Tibial artery (tissue), 4 donors: Measurements from ENCODE around the gene MGAT4A.

Experiments used
- DNase-seq, 2 donors: peaks; one replicate each; pipeline ENCODE4 v3.0.0-alpha.2; 2019
- H3K27ac ChIP-seq, 2 donors: fragments of 200-600 bp; sonication (generic) in 1 of 2; 1 replicate in 1 of 2; 2 replicates in 1 of 2; pipeline ENCODE4 v1.5.1; 2018 to 2019; ENCODE audit warnings: mild to moderate bottlenecking in 1 of 2
- H3K27me3 ChIP-seq, 2 donors: fragments of 200-600 bp; sonication (generic) in 1 of 2; one replicate each; pipeline versions ENCODE4 v1.5.1 to v1.6.0; 2016 to 2019
- H3K36me3 ChIP-seq, 3 donors: fragments of 200-600 bp; sonication (generic) in 2 of 3; one replicate each; pipeline ENCODE4 v1.5.1; 2016 to 2019; ENCODE audit warnings: mild to moderate bottlenecking in 2 of 3
- H3K4me1 ChIP-seq, 4 donors: fragments of 200-600 bp; sonication (generic) in 2 of 4; 1 replicate in 3 of 4; 2 replicates in 1 of 4; pipeline ENCODE4 v1.5.1; 2016 to 2019
- H3K4me3 ChIP-seq, 2 donors: fragments of 200-600 bp; sonication (generic) in 1 of 2; 1 replicate in 1 of 2; 2 replicates in 1 of 2; pipeline ENCODE4 v1.5.1; 2018 to 2019; ENCODE audit warnings: mild to moderate bottlenecking in 2 of 2
- H3K9me3 ChIP-seq, 3 donors: fragments of 200-600 bp; sonication (generic) in 1 of 3; one replicate each; pipeline ENCODE4 v1.5.1; 2016 to 2019
- intact Hi-C: fragments of 100-400 bp; cut with DNase I; formaldehyde crosslinking; loops from one replicate; pipeline ENCODE4 v1.15.0; 2023; ENCODE audit warnings: low total_unique reads
- TF ChIP-seq, protein P1 (sequence below), 2 experiments: fragments of 200-600 bp in 1 of 2; fragments of 450-650 bp in 1 of 2; IDR thresholded peaks; one replicate each; pipeline ENCODE4 v1.5.1; 2017 to 2019; ENCODE audit warnings: antibody characterized with exemption in 2 of 2, mild to moderate bottlenecking in 1 of 2, moderate library complexity in 1 of 2

MGAT4A gene

DNA sequence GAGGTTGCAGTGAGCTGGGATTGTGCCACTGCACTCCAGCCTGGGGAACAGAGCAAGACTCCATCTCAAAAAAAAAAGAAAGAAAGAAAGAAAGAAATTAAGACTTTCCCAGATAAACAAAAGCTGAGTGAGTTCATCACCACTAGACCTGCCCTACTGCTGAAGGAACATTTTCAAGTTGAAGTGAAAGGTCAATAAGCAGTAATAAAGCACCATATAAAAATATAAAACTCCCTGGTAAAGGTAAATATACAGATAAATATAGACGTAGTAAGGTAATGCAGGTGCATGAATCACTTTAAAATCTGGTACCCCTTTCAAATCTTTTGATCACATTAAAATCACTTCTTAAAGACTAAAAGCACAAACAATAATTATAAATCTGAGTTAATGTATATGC is 79.9 kb downstream of the MGAT4A start:
- Histone ChIP-seq H3K9me3 (no peaks in the 10 kb centered on the region), H3K27me3 (no peaks in the 10 kb centered on the region), H3K27ac (no peak overlapping the region), H3K4me3 (no peak overlapping the region), H3K36me3 (peaks cover 0 to 13% (median 8%) of the 10 kb centered on the region in 3 donors), H3K4me1 (no peaks in the 10 kb centered on the region)
- TF ChIP-seq, protein P1, sequence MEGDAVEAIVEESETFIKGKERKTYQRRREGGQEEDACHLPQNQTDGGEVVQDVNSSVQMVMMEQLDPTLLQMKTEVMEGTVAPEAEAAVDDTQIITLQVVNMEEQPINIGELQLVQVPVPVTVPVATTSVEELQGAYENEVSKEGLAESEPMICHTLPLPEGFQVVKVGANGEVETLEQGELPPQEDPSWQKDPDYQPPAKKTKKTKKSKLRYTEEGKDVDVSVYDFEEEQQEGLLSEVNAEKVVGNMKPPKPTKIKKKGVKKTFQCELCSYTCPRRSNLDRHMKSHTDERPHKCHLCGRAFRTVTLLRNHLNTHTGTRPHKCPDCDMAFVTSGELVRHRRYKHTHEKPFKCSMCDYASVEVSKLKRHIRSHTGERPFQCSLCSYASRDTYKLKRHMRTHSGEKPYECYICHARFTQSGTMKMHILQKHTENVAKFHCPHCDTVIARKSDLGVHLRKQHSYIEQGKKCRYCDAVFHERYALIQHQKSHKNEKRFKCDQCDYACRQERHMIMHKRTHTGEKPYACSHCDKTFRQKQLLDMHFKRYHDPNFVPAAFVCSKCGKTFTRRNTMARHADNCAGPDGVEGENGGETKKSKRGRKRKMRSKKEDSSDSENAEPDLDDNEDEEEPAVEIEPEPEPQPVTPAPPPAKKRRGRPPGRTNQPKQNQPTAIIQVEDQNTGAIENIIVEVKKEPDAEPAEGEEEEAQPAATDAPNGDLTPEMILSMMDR (IDR thresholded peaks at IDR 0.05): no peak
- no peak for DNase-seq
- intact Hi-C loops: no loop called here

DNA sequence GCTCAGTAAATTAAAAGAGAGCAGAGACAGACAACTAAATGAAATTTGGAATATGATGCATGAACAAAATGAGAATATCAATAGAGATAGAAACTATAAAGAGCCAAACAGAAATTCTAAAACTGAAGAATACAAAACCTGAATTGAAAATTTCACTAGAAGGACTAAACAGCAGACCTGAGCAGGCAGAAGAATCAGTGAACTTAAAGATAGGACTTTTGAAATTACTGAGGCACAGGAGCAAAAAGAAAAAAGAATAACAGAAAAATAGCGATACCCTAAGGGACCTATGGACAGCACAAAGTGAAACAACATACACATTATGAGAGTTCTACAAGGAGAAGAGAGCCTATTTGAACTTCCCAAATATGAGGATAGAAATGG is 80.9 kb downstream of the MGAT4A start:
- Histone ChIP-seq H3K9me3 (no peaks in the 10 kb centered on the region), H3K4me1 (no peaks in the 10 kb centered on the region), H3K27ac (no peak overlapping the region), H3K27me3 (no peaks in the 10 kb centered on the region), H3K36me3 (peaks cover 0 to 13% (median 8%) of the 10 kb centered on the region in 3 donors), H3K4me3 (no peak overlapping the region)
- no peak for DNase-seq
- TF ChIP-seq, protein P1 (IDR thresholded peaks at IDR 0.05): no peak
- intact Hi-C loops: loop anchor here (2.0 kb wide), 1 partner anchor 187 kb away; no protein-coding TSS in a partner anchor

DNA sequence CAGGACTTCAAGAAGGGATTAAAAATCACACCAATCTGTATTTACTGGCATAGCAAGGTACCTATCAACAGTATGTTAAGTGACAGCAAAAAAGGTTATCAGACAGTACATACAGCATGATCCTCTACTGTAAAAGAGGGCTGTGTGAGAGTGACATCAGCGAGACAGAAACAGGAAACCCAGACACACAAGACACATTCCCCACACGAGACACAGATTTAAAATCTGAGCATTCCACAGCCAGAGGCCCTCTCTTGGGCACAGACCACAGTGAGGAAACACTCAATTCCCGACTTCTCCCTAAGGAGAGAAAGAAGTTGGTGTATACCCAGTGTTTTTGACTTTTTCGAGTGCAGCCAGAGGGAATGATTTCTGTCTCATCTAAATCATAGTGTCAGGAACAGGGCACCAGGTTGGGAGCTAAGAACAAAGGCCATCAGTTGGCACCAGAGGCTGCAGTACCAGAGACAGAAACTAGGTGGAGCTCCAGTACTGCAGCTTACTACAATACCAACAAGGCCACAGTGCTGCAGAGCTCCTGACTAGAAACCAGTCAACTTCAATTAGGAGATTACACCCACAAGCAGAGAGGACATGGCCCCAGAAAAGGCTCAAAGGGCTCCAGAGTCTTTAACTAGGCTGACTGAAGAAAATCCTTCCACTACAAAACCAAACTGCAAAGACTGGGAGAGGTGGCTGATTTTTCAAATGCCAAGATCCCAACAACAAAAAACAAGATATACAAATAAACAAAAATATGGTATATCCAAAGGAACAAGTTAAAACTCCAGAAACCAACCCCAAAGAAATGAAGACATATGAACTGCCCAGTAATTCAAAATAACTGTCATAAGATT is 81.6 kb downstream of the MGAT4A start:
- DNase-seq: peak; percentile 80 to 90
- Histone ChIP-seq H3K9me3 (no peaks in the 10 kb centered on the region), H3K4me3 (no peak overlapping the region), H3K36me3 (peaks cover 0 to 13% (median 8%) of the 10 kb centered on the region in 3 donors), H3K4me1 (no peaks in the 10 kb centered on the region), H3K27ac (no peak overlapping the region), H3K27me3 (no peaks in the 10 kb centered on the region)
- intact Hi-C loops: loop anchor here (2.0 kb wide), 1 partner anchor 187 kb away; no protein-coding TSS in a partner anchor
- TF ChIP-seq, protein P1 (IDR thresholded peaks at IDR 0.05): peak; percentile 96 to 99

DNA sequence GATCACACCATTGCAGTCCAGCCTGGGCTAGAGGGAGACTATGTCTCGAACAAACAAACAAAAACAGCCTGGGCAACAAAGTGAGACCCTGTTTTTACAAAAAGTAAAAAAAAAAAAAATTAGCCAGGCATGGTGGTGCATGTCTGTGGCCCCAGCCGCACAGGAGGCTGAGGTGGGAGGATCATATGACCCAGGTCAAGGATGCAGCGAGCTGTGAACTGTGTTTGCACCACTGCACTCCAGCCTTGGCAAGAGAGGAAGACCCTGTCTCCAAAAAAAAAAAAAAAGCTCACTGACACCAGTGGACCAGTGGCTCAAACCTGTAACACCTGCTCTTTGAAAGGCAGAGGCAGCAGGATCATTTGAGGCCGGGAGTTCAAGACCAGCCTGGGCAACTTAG is 82.5 kb downstream of the MGAT4A start:
- H3K27me3 ChIP-seq: no peaks in the 10 kb centered on the region

DNA sequence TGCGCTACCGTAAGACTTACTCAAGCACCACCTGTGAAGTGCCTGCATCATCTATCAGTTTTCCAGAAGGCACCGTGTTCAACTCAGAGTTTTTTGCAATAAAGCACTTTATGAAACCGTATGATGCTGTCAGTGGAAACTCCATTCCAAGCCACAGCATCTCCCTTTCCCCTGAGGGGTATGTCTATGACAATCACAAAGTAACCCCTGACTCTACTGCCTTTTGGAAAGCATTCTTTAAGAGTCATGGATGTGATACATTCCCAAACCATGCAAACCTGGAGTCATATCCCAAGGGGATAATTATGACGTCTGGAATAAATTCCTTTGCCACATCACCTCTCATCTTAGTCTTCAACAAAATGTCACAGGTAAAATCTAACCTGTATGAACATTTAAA is 83.3 kb downstream of the MGAT4A start:
- Histone ChIP-seq H3K27me3 (no peaks in the 10 kb centered on the region), H3K36me3 (peaks cover 0 to 21% (median 16%) of the 10 kb centered on the region in 3 donors), H3K27ac (no peak overlapping the region), H3K4me3 (no peak overlapping the region), H3K9me3 (no peaks in the 10 kb centered on the region), H3K4me1 (no peaks in the 10 kb centered on the region)
- DNase-seq: no peak
- TF ChIP-seq, protein P1 (IDR thresholded peaks at IDR 0.05): no peak
- intact Hi-C loops: loop anchor here (2.0 kb wide), 1 partner anchor 189 kb away; no protein-coding TSS in a partner anchor

More for the DNA sequence above, 82.5 kb downstream of the MGAT4A start:
- no peak for DNase-seq
- no peak overlapping the region for H3K4me3 ChIP-seq
- no peaks in the 10 kb centered on the region for H3K4me1 ChIP-seq
- peaks cover 0 to 14% (median 13%) of the 10 kb centered on the region in 3 donors for H3K36me3 ChIP-seq
- TF ChIP-seq, protein P1 (IDR thresholded peaks at IDR 0.05): no peak
- intact Hi-C loops: loop anchor here (2.0 kb wide), 1 partner anchor 188 kb away; no protein-coding TSS in a partner anchor
- no peaks in the 10 kb centered on the region for H3K9me3 ChIP-seq
- H3K27ac ChIP-seq: no peak overlapping the region
